K562 (cell line): ENCODE measurements around the gene NTRK2. TPM values are rescaled to one million over a fixed set of nuclear protein-coding genes. Genes with fewer than 3 reads are reported as not detected.

Experiments used
- ATAC-seq: fragments of 200-7000 bp; cut with Tn5 transposase; 3 replicates; pipeline ENCODE4 v1.9.1; 2020; ENCODE audit warnings: moderate library complexity
- BruUV-seq: library from RNA; stranded (reverse); fragments of 400-500 nt; replicated peaks from 2 replicates; lab custom pipeline; 2021; lab: Mats Ljungman, UMichigan
- CTCF ChIA-PET: fragments of 300-600 bp; formaldehyde crosslinking; extraction: SDS; loops from one replicate; lab custom pipeline; 2021; ENCODE audit warnings: low intra/inter-chr PET ratio; lab: Yijun Ruan, JAX
- POLR2A ChIA-PET: fragments of 300-600, 350-650 bp; sonication (Branson Sonifier 250); formaldehyde crosslinking; extraction: SDS; loops from one replicate; lab custom pipeline; 2021; ENCODE audit warnings: antibody characterized with exemption, inconsistent platforms; lab: Yijun Ruan, JAX
- DNase-seq, 4 experiments: peaks; one replicate each; pipeline versions ENCODE4 v3.0.0 to v3.0.0-alpha.2; 2011 to 2018; ENCODE audit warnings: low spot score in 3 of 4, mixed read lengths in 3 of 4; ENCODE audit errors: extremely low read depth in 1 of 4
- FAIRE-seq: peaks from 2 replicates; lab custom pipeline; 2011; peaks lifted over from hg19 to GRCh38; lab: Jason Lieb, UNC
- H2AFZ ChIP-seq: 2 replicates; pipeline ENCODE4 v1.6.0; 2011; ENCODE audit warnings: low read depth, low read length, control low read depth, inconsistent platforms
- H3K27ac ChIP-seq: fragments of 200-600 bp; 3 replicates; pipeline ENCODE4 v1.8.0; 2011; ENCODE audit warnings: low read depth, mild to moderate bottlenecking, control low read depth, inconsistent platforms, low read length, moderate library complexity, mixed read lengths; ENCODE audit errors: extremely low read depth
- H3K27me3 ChIP-seq, 2 experiments: fragments of 300-600 bp in 1 of 2; 2 replicates in 1 of 2; 3 replicates in 1 of 2; pipeline versions ENCODE4 v1.6.0 to v1.8.0; 2011; ENCODE audit warnings: inconsistent platforms in 2 of 2, low read length in 2 of 2, mild to moderate bottlenecking in 1 of 2, mixed read lengths in 1 of 2, moderate library complexity in 1 of 2; ENCODE audit not compliant: control insufficient read depth in 2 of 2, insufficient read depth in 2 of 2
- H3K36me3 ChIP-seq: fragments of 300-600 bp; 3 replicates; pipeline ENCODE4 v1.8.0; 2011; ENCODE audit warnings: mild to moderate bottlenecking, low read length, inconsistent platforms; ENCODE audit not compliant: control insufficient read depth, insufficient read depth
- H3K4me1 ChIP-seq, 2 experiments: fragments of 200-600 bp in 1 of 2; replicated peaks in 1 of 2; 2 replicates in 1 of 2; 3 replicates in 1 of 2; pipeline versions ENCODE4 v1.5.1 to v1.8.0; 2011; ENCODE audit warnings: inconsistent platforms in 2 of 2, low read length in 2 of 2, mild to moderate bottlenecking in 1 of 2, mixed read lengths in 1 of 2, moderate library complexity in 1 of 2; ENCODE audit not compliant: control insufficient read depth in 2 of 2, insufficient read depth in 2 of 2
- H3K4me2 ChIP-seq: 2 replicates; pipeline ENCODE4 v1.6.1; 2011; ENCODE audit warnings: low read length, control low read depth, inconsistent platforms, mixed read lengths; ENCODE audit not compliant: insufficient read depth
- H3K4me3 ChIP-seq: fragments of 200-600 bp; sonication (generic), shearing (Covaris generic); 2 replicates; pipeline ENCODE4 v1.5.1; 2016; ENCODE audit warnings: control low read depth, inconsistent platforms
- H3K79me2 ChIP-seq: fragments of 200-600 bp; 3 replicates; pipeline ENCODE4 v1.8.0; 2011; ENCODE audit warnings: low read length, inconsistent platforms; ENCODE audit not compliant: control insufficient read depth, insufficient read depth
- H3K9ac ChIP-seq, 2 experiments: 2 replicates each; pipeline versions ENCODE4 v1.6.0 to v1.6.1; 2011; ENCODE audit warnings: low read depth in 2 of 2, low read length in 2 of 2, control low read depth in 1 of 2, inconsistent platforms in 1 of 2, mild to moderate bottlenecking in 1 of 2, mixed read lengths in 1 of 2; ENCODE audit not compliant: insufficient read depth in 1 of 2
- H3K9me1 ChIP-seq: one replicate; pipeline ENCODE4 v1.6.0; 2011; ENCODE audit warnings: inconsistent platforms, mild to moderate bottlenecking, low read length, moderate library complexity; ENCODE audit not compliant: control insufficient read depth, insufficient read depth
- H3K9me3 ChIP-seq: replicated peaks from 2 replicates; pipeline ENCODE4 v1.5.1; 2011; ENCODE audit warnings: low read depth, low read length, inconsistent platforms; ENCODE audit not compliant: control insufficient read depth, insufficient read depth
- H4K20me1 ChIP-seq: replicated peaks from 2 replicates; pipeline ENCODE4 v1.6.1; 2011; ENCODE audit warnings: low read length, inconsistent platforms, mixed read lengths; ENCODE audit not compliant: control insufficient read depth, insufficient read depth
- BCL6 ChIP-seq: fragments of 250-450 bp; sonication (Bioruptor Pico); IDR thresholded peaks from 2 replicates; pipeline ENCODE4 v1.4.0; 2020
- CHD4 ChIP-seq: fragments of 200-600 bp; sonication (generic); IDR thresholded peaks from 3 replicates; pipeline ENCODE4 v1.6.1; 2012; ENCODE audit warnings: low read depth, mild to moderate bottlenecking, mixed read lengths, low read length, inconsistent platforms; ENCODE audit not compliant: insufficient read depth, insufficient replicate concordance, poor library complexity, severe bottlenecking
- EP300 ChIP-seq: IDR thresholded peaks from 2 replicates; pipeline ENCODE4 v1.6.1; 2012; ENCODE audit warnings: low read length, improper control_type of control experiment
- ETV6 ChIP-seq, 3 experiments: fragments of 150-350 bp in 1 of 3; sonication (generic) in 1 of 3; formaldehyde crosslinking in 1 of 3; IDR thresholded peaks; 2 replicates each; pipeline versions ENCODE4 v1.6.1 to v1.8.0; 2014 to 2022; ENCODE audit warnings: borderline replicate concordance in 2 of 3, low read depth in 2 of 3, antibody characterized with exemption in 1 of 3, low read length in 1 of 3, mild to moderate bottlenecking in 1 of 3, missing genetic modification reagents in 1 of 3
- HDAC1 ChIP-seq, 2 experiments: fragments of 450-650 bp; IDR thresholded peaks; 2 replicates each; pipeline ENCODE4 v1.6.1; 2016 to 2017; ENCODE audit warnings: inconsistent platforms in 1 of 2, mild to moderate bottlenecking in 1 of 2, moderate library complexity in 1 of 2
- KDM1A ChIP-seq, 2 experiments: fragments of 450-650 bp; IDR thresholded peaks; 2 replicates each; pipeline ENCODE4 v1.6.1; 2016; ENCODE audit warnings: mild to moderate bottlenecking in 2 of 2
- L3MBTL2 ChIP-seq: fragments of 450-650 bp; IDR thresholded peaks from 2 replicates; pipeline ENCODE4 v1.6.1; 2016; ENCODE audit warnings: mild to moderate bottlenecking, moderate library complexity
- MCM3 ChIP-seq: fragments of 450-650 bp; IDR thresholded peaks from 2 replicates; pipeline ENCODE4 v1.6.1; 2016
- RFX7 ChIP-seq: fragments of 250-450 bp; sonication (Bioruptor Pico); IDR thresholded peaks from 2 replicates; pipeline ENCODE4 v1.5.1; 2021; ENCODE audit warnings: mild to moderate bottlenecking
- ZBTB8A ChIP-seq: fragments of 450-650 bp; IDR thresholded peaks from 2 replicates; pipeline ENCODE4 v1.6.1; 2018; ENCODE audit warnings: mild to moderate bottlenecking, moderate library complexity; ENCODE audit not compliant: partially characterized antibody
- ZNF274 ChIP-seq: IDR thresholded peaks from 2 replicates; pipeline ENCODE4 v1.6.1; 2011; ENCODE audit warnings: low read depth, mild to moderate bottlenecking, low read length, moderate library complexity, borderline replicate concordance
- WGBS: fragments of 100-300 bp; shearing (Covaris generic); methylation state at CpG from one replicate; pipeline ENCODE4 v1.1.6; 2016; ENCODE audit warnings: low coverage, mixed read lengths; ENCODE audit not compliant: insufficient coverage; ENCODE audit errors: missing lambda C conversion rate; 5-methylcytosine and 5-hydroxymethylcytosine counted together
- in situ Hi-C: fragments of 300-500 bp; cut with MboI; formaldehyde crosslinking; loops from 4 replicates; pipeline ENCODE4 v1.15.0; 2018; ENCODE audit warnings: inconsistent platforms, mixed read lengths
- intact Hi-C: fragments of 100-400 bp; cut with micrococcal nuclease; formaldehyde crosslinking; loops from 2 replicates; pipeline ENCODE4 v1.14.2; 2022
- polyA plus RNA-seq, 8 experiments: library from polyadenylated mRNA; depleted of rRNA in 4 of 8; stranded (reverse) in 5 of 8; unstranded in 3 of 8; fragments of >200 nt; fragmentation: Nextera tagmentation in 2 of 8; fragmentation: Illumina TruSeq in 1 of 8; extraction: Ambion mirVana in 2 of 8; extraction: Trizol in 1 of 8; gene quantifications; 2 replicates each; pipeline versions ENCODE4 v1.2.1 to v1.2.3, GENCODE V29; 2011 to 2014; ENCODE audit warnings: inconsistent platforms in 1 of 8, missing spikeins in 1 of 8
- total RNA-seq, 7 experiments: library from RNA; depleted of rRNA in 6 of 7; stranded (reverse); fragments of >200 nt in 6 of 7; fragmentation: Illumina TruSeq in 2 of 7; extraction: Trizol in 2 of 7; gene quantifications; 2 replicates each; pipeline versions ENCODE4 v1.2.1 to v1.2.3, GENCODE V29; 2011 to 2021; ENCODE audit warnings: low replicate concordance in 1 of 7
- TF ChIP-seq, protein P1 (sequence below): conservative IDR thresholded peaks from 2 replicates; pipeline ENCODE4 v1.6.1; 2011; ENCODE audit warnings: low read depth, mild to moderate bottlenecking, low read length; ENCODE audit not compliant: control insufficient read depth
- TF ChIP-seq, protein P2 (sequence below): fragments of 450-650 bp; conservative IDR thresholded peaks from 2 replicates; pipeline ENCODE4 v1.6.1; 2016; ENCODE audit warnings: missing genetic modification characterization, low read depth, mild to moderate bottlenecking, missing compliant biosample characterization, moderate library complexity
- TF ChIP-seq, protein P3 (sequence below): fragments of 250-450 bp; sonication (Bioruptor Pico); IDR thresholded peaks from 2 replicates; pipeline ENCODE4 v1.4.0; 2020; ENCODE audit warnings: mild to moderate bottlenecking, moderate library complexity, borderline replicate concordance
- TF ChIP-seq, protein P4 (sequence below): fragments of 450-650 bp; IDR thresholded peaks from 2 replicates; pipeline ENCODE4 v1.6.1; 2016; ENCODE audit warnings: missing biosample characterization, missing genetic modification characterization

NTRK2 gene
- total and polyA plus RNA-seq, 9 of the 15 experiments (the other 6 are each of a cell fraction or from before 2014, with no cell fraction given) = not detected

DNA sequence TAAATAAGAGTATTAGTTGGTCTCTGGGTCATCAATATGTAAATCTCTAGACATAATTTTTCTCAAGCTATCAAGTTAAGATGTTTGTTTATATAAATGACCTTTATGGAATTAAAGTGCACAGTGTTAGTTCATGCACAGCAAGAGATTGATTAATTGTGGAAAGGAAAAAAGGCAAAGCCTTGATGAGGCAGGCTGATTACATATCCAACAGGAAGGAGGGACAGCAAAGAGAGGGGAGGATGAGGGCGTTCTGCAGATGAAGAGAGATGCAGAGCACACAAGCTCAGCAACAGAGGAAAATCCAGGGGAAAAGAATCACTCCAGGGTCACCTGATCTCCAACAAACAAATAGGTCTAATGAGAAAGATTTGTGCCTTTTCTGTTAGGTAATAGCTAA, 16.5 kb downstream of the NTRK2 start:
- no peaks in the 10 kb centered on the region for H4K20me1 ChIP-seq
- no peaks in the 10 kb centered on the region for H3K79me2 ChIP-seq
- no peak overlapping the region for H3K4me2 ChIP-seq
- no peak for FAIRE-seq
- H3K4me3 ChIP-seq = no peak overlapping the region
- in situ Hi-C loops = no loop called here
- no peak overlapping the region for H2AFZ ChIP-seq
- no peaks in the 10 kb centered on the region for H3K4me1 ChIP-seq
- no CpG with 5 or more reads among the region's 1 CpG for WGBS
- no peaks in the 10 kb centered on the region for H3K36me3 ChIP-seq
- no peaks in the 10 kb centered on the region for H3K27me3 ChIP-seq
- ChIA-PET CTCF (no interaction called here), POLR2A (no interaction called here)
- no peak for ATAC-seq
- no peaks in the 10 kb centered on the region for H3K9me1 ChIP-seq
- intact Hi-C loops = no loop called here
- no peak overlapping the region for H3K9ac ChIP-seq
- no peak for DNase-seq
- no peaks in the 10 kb centered on the region for H3K9me3 ChIP-seq
- TF ChIP-seq ZBTB8A = no peak
- no peak for TF ChIP-seq EP300
- no peak for TF ChIP-seq ZNF274
- TF ChIP-seq, protein P1, sequence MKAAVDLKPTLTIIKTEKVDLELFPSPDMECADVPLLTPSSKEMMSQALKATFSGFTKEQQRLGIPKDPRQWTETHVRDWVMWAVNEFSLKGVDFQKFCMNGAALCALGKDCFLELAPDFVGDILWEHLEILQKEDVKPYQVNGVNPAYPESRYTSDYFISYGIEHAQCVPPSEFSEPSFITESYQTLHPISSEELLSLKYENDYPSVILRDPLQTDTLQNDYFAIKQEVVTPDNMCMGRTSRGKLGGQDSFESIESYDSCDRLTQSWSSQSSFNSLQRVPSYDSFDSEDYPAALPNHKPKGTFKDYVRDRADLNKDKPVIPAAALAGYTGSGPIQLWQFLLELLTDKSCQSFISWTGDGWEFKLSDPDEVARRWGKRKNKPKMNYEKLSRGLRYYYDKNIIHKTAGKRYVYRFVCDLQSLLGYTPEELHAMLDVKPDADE = no peak
- TF ChIP-seq ETV6 (IDR thresholded peaks at IDR 0.05; ENCODE audit: borderline replicate concordance in 1 of 2, low read depth in 2 of 2, low read length in 1 of 2) = no peak
- TF ChIP-seq ETV6 (CRISPR knock-in tag; IDR thresholded peaks at IDR 0.05; ENCODE audit: borderline replicate concordance) = no peak
- no peak for TF ChIP-seq CHD4
- TF ChIP-seq, protein P2, sequence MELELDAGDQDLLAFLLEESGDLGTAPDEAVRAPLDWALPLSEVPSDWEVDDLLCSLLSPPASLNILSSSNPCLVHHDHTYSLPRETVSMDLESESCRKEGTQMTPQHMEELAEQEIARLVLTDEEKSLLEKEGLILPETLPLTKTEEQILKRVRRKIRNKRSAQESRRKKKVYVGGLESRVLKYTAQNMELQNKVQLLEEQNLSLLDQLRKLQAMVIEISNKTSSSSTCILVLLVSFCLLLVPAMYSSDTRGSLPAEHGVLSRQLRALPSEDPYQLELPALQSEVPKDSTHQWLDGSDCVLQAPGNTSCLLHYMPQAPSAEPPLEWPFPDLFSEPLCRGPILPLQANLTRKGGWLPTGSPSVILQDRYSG = no peak
- TF ChIP-seq MCM3 = no peak
- TF ChIP-seq HDAC1 (IDR thresholded peaks at IDR 0.05) = no peak
- no peak for TF ChIP-seq BCL6 (CRISPR knock-in tag)
- TF ChIP-seq L3MBTL2 = no peak
- TF ChIP-seq, protein P3, sequence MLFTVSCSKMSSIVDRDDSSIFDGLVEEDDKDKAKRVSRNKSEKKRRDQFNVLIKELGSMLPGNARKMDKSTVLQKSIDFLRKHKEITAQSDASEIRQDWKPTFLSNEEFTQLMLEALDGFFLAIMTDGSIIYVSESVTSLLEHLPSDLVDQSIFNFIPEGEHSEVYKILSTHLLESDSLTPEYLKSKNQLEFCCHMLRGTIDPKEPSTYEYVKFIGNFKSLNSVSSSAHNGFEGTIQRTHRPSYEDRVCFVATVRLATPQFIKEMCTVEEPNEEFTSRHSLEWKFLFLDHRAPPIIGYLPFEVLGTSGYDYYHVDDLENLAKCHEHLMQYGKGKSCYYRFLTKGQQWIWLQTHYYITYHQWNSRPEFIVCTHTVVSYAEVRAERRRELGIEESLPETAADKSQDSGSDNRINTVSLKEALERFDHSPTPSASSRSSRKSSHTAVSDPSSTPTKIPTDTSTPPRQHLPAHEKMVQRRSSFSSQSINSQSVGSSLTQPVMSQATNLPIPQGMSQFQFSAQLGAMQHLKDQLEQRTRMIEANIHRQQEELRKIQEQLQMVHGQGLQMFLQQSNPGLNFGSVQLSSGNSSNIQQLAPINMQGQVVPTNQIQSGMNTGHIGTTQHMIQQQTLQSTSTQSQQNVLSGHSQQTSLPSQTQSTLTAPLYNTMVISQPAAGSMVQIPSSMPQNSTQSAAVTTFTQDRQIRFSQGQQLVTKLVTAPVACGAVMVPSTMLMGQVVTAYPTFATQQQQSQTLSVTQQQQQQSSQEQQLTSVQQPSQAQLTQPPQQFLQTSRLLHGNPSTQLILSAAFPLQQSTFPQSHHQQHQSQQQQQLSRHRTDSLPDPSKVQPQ (CRISPR knock-in tag) = no peak
- no peak for TF ChIP-seq KDM1A (IDR thresholded peaks at IDR 0.05)
- TF ChIP-seq, protein P4, sequence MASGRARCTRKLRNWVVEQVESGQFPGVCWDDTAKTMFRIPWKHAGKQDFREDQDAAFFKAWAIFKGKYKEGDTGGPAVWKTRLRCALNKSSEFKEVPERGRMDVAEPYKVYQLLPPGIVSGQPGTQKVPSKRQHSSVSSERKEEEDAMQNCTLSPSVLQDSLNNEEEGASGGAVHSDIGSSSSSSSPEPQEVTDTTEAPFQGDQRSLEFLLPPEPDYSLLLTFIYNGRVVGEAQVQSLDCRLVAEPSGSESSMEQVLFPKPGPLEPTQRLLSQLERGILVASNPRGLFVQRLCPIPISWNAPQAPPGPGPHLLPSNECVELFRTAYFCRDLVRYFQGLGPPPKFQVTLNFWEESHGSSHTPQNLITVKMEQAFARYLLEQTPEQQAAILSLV = no peak
- TF ChIP-seq RFX7 = no peak
- BruUV-seq = no TSS peak
- H3K27ac ChIP-seq = no peak overlapping the region
